Measurements from ENCODE around the gene CALM1.
A peak's percentile ranks its signal among the peaks of the same experiment; 100 is the strongest.

CALM1 gene

DNA sequence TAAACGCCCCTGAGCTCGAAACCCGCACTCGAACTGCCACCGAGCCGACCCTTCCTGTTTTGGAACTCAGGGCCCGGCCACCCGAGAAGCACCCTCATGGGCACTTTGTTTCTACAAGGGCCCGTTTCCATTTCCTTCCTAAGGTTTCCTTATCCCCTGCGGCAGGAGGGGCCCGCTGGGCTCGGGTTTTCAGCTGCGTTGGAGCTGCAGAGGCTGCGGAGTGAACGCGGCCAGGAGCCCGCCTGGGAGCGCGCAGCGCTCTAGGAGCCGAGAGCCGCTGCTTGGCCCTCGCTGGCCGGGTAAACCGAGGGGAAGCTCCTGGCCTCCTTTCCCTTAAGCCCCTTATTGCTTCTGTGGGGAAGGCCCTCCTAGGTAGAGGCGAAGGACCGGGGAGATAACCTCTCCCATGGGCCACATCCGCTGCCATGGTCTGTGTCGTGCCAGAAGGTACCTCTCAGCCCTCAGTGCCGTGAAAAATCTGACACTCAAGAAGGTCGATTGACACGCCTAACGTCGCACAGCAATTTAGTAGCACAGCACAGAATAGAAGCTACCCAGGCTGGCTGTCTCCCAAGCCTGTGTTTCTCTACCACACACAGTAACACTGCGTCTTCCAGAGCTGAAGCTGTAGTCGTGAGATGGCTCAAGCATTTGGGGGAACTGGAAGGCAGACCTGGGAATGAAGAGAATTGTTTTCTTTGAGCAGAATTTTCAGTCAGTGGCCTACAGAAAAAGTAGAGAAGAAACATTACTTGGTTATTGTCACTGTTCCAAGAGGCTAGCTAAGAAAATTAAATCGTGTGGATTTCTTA lies 12.9 kb upstream of the CALM1 start:
- CTCF ChIA-PET: interaction anchor here (0.7 to 1.1 kb wide), 3 partner anchors 15 to 83 kb away, joined by 3 to 4 read pairs (median 3); no protein-coding TSS in a partner anchor
- H3K27ac ChIP-seq (ENCODE audit: extremely low read depth, low read depth, low read length): peak overlapping the region; percentile 88

DNA sequence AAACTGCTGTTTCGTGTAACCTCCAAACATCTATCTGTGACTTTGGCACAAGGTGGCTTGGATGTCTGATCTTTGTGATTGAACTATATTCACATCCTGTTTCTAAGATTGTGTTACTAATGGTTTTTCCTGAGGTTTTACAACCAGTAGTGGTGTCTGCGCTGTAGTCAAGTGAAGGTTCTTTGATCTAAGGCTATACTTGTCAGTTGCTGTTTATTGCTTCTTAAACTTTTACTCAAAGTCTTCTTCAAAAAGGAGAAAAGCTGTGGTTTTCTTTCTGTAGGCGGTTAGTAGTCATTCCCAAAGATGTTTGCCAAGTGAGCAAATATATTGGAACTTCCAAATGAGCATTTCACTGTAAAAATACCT lies 12.3 kb upstream of the CALM1 start:
- POLR2A ChIA-PET: interaction anchor here (1.5 to 4.2 kb wide), 3 partner anchors 9 to 54 kb away, joined by 6 to 49 read pairs (median 8); partner anchors contain the start of genes CALM1 and NRDE2
- CTCF ChIA-PET: interaction anchor here (1.1 kb wide), 1 partner anchor 15 kb away, joined by 3 read pairs; no protein-coding TSS in a partner anchor
- Histone ChIP-seq H3K4me1 (ENCODE audit: control insufficient read depth, insufficient read depth, low read length) (peaks cover 16% of the 10 kb centered on the region), H3K4me3 (ENCODE audit: low read depth, low read length) (no peak overlapping the region), H3K27ac (ENCODE audit: extremely low read depth, low read depth, low read length) (no peak overlapping the region), H3K36me3 (ENCODE audit: control insufficient read depth in 2 of 2, insufficient read depth in 1 of 2, low read length in 2 of 2) (no peaks in the 10 kb centered on the region), H3K9me3 (ENCODE audit: control insufficient read depth, insufficient read depth, low read depth, low read length) (no peaks in the 10 kb centered on the region)
- TF ChIP-seq ZSCAN23 (tag by site-specific recombination; IDR thresholded peaks at IDR 0.05) (no peak), ZNF404 (tag by site-specific recombination; IDR thresholded peaks at IDR 0.05) (no peak), PRDM1 (tag by site-specific recombination; IDR thresholded peaks at IDR 0.05) (no peak)
- TF ChIP-seq, protein P1, sequence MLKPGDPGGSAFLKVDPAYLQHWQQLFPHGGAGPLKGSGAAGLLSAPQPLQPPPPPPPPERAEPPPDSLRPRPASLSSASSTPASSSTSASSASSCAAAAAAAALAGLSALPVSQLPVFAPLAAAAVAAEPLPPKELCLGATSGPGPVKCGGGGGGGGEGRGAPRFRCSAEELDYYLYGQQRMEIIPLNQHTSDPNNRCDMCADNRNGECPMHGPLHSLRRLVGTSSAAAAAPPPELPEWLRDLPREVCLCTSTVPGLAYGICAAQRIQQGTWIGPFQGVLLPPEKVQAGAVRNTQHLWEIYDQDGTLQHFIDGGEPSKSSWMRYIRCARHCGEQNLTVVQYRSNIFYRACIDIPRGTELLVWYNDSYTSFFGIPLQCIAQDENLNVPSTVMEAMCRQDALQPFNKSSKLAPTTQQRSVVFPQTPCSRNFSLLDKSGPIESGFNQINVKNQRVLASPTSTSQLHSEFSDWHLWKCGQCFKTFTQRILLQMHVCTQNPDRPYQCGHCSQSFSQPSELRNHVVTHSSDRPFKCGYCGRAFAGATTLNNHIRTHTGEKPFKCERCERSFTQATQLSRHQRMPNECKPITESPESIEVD (tag by site-specific recombination; IDR thresholded peaks at IDR 0.05): 0 out of 2 replicates have a peak, but pooled peaks have one; percentile 28
- TF ChIP-seq, protein P2, sequence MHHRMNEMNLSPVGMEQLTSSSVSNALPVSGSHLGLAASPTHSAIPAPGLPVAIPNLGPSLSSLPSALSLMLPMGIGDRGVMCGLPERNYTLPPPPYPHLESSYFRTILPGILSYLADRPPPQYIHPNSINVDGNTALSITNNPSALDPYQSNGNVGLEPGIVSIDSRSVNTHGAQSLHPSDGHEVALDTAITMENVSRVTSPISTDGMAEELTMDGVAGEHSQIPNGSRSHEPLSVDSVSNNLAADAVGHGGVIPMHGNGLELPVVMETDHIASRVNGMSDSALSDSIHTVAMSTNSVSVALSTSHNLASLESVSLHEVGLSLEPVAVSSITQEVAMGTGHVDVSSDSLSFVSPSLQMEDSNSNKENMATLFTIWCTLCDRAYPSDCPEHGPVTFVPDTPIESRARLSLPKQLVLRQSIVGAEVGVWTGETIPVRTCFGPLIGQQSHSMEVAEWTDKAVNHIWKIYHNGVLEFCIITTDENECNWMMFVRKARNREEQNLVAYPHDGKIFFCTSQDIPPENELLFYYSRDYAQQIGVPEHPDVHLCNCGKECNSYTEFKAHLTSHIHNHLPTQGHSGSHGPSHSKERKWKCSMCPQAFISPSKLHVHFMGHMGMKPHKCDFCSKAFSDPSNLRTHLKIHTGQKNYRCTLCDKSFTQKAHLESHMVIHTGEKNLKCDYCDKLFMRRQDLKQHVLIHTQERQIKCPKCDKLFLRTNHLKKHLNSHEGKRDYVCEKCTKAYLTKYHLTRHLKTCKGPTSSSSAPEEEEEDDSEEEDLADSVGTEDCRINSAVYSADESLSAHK (tag by site-specific recombination; IDR thresholded peaks at IDR 0.05): peak; percentile 76; the same call in 1 of the 2 replicates

More for the DNA sequence above, 12.9 kb upstream of the CALM1 start:
- peak overlapping the region; percentile 56 for H3K4me3 ChIP-seq (ENCODE audit: low read depth, low read length)
- H3K36me3 ChIP-seq (ENCODE audit: control insufficient read depth in 2 of 2, insufficient read depth in 1 of 2, low read length in 2 of 2): no peaks in the 10 kb centered on the region
- POLR2A ChIA-PET: interaction anchor here (0.5 to 4.2 kb wide), 5 partner anchors 10 to 1691 kb away, joined by 3 to 49 read pairs (median 6); partner anchors contain the start of genes CALM1 and NRDE2
- H3K9me3 ChIP-seq (ENCODE audit: control insufficient read depth, insufficient read depth, low read depth, low read length): no peaks in the 10 kb centered on the region
- peaks cover 16% of the 10 kb centered on the region for H3K4me1 ChIP-seq (ENCODE audit: control insufficient read depth, insufficient read depth, low read length)
- TF ChIP-seq ZNF335 (tag by site-specific recombination; conservative IDR thresholded peaks at IDR 0.05) (peak; percentile 63), ZNF2 (tag by site-specific recombination; IDR thresholded peaks at IDR 0.05) (peak; percentile 38; the same call in 1 of the 2 replicates), ZNF169 (tag by site-specific recombination; IDR thresholded peaks at IDR 0.05) (no peak), ZNF600 (tag by site-specific recombination; IDR thresholded peaks at IDR 0.05) (0 out of 2 replicates have a peak, but pooled peaks have one; percentile 10), ZSCAN30 (tag by site-specific recombination; IDR thresholded peaks at IDR 0.05) (peak; percentile 38; the same call in 1 of the 2 replicates), ZBTB17 (tag by site-specific recombination; IDR thresholded peaks at IDR 0.05) (peak; percentile 87), REPIN1 (tag by site-specific recombination; IDR thresholded peaks at IDR 0.05; ENCODE audit: low read depth) (no peak)
- TF ChIP-seq, protein P3, sequence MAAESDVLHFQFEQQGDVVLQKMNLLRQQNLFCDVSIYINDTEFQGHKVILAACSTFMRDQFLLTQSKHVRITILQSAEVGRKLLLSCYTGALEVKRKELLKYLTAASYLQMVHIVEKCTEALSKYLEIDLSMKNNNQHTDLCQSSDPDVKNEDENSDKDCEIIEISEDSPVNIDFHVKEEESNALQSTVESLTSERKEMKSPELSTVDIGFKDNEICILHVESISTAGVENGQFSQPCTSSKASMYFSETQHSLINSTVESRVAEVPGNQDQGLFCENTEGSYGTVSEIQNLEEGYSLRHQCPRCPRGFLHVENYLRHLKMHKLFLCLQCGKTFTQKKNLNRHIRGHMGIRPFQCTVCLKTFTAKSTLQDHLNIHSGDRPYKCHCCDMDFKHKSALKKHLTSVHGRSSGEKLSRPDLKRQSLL (tag by site-specific recombination; IDR thresholded peaks at IDR 0.05): peak; percentile 43; the same call in 1 of the 2 replicates
- TF ChIP-seq, protein P4, sequence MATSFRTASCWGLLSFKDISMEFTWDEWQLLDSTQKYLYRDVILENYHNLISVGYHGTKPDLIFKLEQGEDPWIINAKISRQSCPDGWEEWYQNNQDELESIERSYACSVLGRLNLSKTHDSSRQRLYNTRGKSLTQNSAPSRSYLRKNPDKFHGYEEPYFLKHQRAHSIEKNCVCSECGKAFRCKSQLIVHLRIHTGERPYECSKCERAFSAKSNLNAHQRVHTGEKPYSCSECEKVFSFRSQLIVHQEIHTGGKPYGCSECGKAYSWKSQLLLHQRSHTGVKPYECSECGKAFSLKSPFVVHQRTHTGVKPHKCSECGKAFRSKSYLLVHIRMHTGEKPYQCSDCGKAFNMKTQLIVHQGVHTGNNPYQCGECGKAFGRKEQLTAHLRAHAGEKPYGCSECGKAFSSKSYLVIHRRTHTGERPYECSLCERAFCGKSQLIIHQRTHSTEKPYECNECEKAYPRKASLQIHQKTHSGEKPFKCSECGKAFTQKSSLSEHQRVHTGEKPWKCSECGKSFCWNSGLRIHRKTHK (tag by site-specific recombination; IDR thresholded peaks at IDR 0.05): no peak

Data from HEK293 (cell line).